HG03442 (cell line): Measurements from ENCODE around the gene PCDH9.

Source experiments
- ATAC-seq: cut with Tn5 transposase; IDR thresholded peaks from one replicate; pipeline ENCODE4 v1.9.1; 2021; ENCODE audit warnings: mild to moderate bottlenecking, moderate library complexity; ENCODE audit not compliant: unreplicated experiment

Gene PCDH9

DNA sequence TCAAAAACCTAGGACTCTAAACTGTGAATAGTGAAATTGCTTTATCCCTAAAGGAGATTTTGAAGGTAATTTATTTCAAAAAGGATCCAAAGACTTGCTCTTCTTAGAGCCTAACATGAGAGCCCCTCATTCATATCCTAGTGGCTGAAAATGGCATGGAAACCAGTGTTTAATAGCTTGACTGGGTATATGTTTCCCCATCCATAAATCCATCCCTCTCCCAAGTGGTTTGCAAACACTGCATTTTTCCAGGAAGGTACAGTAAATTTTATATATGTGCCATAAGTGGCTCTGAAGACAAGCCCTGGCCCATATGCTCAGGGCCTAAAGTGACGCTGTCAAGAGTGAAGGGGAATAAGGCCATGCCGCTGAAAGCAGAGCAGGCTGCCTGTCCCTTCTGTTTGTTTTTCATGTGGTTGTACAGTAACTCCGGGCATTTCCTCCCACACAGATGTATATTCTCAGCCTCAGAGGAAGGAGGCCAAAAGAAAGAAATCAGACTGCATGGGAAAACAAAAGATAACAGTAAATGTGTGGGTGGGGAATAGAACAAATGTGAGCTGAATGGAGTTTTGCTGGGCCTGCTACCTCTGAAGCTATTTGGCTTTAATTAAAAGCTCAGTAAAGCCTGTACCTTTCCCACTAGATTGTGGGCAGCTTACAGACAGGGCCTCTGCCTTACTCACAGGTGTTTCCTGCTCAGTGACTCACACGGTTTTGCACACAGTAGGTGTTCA is 181.9 kb downstream of the PCDH9 start:
- ATAC-seq: peak; percentile 98

- ATAC-seq: no peak
Observed at GRCh38 chr13:67045357-67045756, 184.8 kb downstream of the PCDH9 start.

GRCh38 chr13:67043901-67044300 is 186.2 kb downstream of the PCDH9 start:
- ATAC-seq: no peak

GRCh38 chr13:67042556-67042955 is 187.6 kb downstream of the PCDH9 start:
- ATAC-seq: no peak

GRCh38 chr13:67036699-67037457 is 193.3 kb downstream of the PCDH9 start:
- no peak for ATAC-seq

GRCh38 chr13:67033170-67033569 is 197.0 kb downstream of the PCDH9 start:
- no peak for ATAC-seq

DNA sequence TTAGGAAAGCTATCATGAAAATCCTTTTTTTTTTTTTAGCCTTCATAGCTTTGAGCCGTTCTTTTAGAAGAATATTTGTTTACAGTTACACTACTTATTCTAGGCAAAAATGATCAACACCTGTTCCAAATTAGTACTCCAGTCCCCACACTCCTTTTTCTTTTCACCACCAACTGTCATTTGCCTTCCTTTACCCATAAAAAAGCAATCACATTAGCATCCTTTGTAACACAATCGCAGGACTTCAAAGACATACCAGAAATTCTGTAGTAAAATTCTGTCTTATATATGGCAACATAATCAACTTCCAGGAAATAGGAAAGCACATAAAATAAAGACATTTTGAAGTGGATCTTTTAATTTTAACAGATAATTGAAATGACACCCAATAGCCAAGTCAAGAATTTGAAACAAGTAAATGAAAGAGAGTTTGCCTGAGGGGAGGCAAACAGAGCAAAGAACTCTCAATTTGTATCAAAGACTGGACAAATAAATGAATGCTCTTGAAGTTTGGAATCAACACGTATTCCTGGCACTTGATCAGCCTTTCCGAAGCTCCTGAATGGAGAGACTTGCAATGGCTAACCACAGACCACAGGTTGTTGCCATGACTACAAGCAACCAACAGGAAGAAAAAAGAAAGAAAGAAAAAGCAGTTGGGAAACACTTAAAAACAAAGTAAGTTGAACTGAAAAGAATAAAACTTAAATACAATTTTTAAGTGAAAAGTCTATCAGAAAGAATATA is 206.8 kb downstream of the PCDH9 start:
- ATAC-seq: no peak

DNA sequence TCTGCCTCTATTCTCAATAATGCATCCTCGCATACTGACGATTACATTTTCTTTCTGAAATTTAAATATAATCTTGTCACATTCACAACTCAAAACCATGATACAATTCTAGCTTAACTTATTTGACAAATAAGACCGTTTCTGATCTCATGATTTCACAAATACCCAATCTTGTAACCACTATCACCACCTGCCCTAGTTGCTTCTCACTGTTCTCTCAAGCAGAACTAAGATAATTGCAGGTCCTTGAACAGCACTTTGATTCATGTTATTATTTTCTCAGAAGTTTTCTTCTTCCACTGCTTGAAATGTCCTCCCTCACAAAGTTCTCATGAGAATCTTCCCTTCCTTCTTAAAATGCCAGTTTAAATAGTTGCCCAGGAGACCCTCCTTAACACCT is 211.4 kb downstream of the PCDH9 start:
- no peak for ATAC-seq

DNA sequence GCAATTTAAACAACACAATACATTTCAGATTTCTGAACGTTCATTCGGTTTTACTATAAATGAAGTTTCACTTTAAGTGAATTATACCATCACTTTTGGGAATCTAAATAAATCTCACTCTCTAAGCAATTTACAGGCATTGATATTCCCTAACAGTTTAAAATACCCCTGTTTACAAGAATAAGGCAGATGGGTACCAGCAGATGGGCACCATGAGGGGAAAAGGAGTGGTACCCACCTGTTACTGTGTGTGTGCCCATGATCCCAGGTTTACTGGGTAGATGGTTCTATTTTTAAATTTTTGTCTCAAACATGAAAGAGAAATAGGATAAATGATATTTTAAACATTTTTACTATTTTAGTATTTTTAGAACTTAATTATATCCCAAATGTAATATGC is 212.9 kb downstream of the PCDH9 start:
- no peak for ATAC-seq

GRCh38 chr13:67015976-67016600 is 214.0 kb downstream of the PCDH9 start:
- ATAC-seq: no peak

DNA sequence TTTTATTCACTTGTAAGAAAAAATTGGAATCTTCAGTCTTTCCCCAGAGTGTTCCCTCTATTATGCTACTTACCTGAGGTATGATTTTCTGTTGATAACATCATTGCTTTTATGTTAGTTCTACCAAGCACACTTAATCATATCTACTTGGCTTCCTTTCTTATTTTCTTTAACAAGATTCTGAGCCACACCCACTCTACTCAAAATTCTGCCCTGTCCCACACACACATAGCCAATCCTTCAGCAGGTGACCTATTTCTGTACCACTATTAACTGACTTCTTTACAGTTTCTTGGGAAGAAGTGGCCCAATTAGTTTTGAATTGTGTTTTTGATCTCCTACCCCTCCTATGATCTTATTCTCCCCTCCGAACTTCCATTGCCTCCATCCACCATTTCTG is 215.7 kb downstream of the PCDH9 start:
- no peak for ATAC-seq

- no peak for ATAC-seq
Observed at GRCh38 chr13:67013709-67014108, 216.4 kb downstream of the PCDH9 start.

- no peak for ATAC-seq
Observed at GRCh38 chr13:67008075-67008668, 222.0 kb downstream of the PCDH9 start.

GRCh38 chr13:67004511-67004910 is 225.6 kb downstream of the PCDH9 start:
- no peak for ATAC-seq

GRCh38 chr13:67003743-67004142 is 226.4 kb downstream of the PCDH9 start:
- no peak for ATAC-seq

DNA sequence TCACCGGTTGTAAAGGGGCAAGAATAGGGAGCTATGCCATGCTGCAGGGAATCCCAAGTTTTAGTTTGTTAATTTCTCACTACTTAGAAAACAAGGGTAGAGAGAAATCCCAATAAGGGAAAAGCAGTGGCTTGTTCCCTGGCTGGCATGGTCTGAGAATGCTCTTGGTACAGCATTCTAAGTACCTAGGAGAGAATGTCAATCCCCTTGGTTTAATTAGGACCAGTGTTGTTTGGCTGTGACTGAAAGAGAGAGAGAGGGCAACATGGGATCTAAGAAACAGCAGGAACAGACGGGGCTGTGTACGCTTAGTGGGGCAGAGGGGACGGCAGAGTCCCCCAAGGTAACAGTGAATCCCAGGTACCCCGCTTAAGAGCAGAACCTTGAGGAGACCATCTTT is 228.8 kb downstream of the PCDH9 start:
- no peak for ATAC-seq

- ATAC-seq: no peak
Observed at GRCh38 chr13:66996503-66996902, 233.6 kb downstream of the PCDH9 start.

DNA sequence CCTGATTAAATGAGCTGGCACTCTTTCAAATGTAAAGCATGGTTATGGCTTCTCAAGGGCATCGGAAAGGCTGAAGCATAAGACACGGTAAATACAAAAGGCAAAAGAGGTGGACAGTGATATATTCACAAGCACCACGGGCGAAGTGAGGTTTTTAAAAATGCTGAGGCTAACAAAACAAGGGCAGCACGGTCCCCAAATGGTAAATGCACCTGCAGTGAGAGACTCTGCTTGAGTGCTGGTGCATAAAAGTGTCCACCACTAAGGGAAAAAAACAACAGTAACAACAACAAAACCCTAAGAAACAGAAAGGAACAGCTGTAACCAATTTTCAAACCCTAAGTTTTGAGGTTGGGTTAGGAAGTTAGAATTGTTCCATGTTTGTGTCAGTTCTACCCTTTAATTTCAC is 234.9 kb downstream of the PCDH9 start:
- peak; percentile 78 for ATAC-seq

GRCh38 chr13:66994517-66995202 is 235.5 kb downstream of the PCDH9 start:
- ATAC-seq: peak; percentile 37

DNA sequence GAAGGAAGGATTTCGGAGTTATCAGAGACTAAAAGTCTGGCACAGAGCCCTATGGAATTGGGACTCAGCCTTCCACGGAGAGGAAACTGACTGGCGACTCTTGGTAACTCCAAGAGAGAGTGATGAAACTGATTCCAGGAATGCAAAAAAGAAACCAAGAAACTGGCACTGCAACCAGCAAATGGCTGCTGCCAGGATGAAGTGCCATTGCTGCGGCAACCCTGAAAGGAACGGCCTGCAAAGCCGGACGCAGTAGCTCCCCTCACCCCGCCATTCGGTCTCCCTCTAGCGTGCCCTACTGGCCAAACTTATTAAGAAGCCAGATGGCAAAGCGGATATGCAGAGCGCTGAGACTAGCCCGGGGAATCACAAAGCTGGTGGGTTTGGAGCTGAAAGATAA is 236.0 kb downstream of the PCDH9 start:
- peak; percentile 61 for ATAC-seq
